GF-D8 (cell line): Measurements from ENCODE around the gene TESK2.
A peak's percentile ranks its signal among the peaks of the same experiment; 100 is the strongest.
"Not testable (repeated sequence)": the region's sequence is repeated elsewhere in the genome, so short reads cannot be mapped to it uniquely, and the experiment has no call there.

ENCODE experiments used
- DNase-seq: peaks from one replicate; lab custom pipeline; 2025; lab: John Stamatoyannopoulos, UW

TESK2 gene

DNA sequence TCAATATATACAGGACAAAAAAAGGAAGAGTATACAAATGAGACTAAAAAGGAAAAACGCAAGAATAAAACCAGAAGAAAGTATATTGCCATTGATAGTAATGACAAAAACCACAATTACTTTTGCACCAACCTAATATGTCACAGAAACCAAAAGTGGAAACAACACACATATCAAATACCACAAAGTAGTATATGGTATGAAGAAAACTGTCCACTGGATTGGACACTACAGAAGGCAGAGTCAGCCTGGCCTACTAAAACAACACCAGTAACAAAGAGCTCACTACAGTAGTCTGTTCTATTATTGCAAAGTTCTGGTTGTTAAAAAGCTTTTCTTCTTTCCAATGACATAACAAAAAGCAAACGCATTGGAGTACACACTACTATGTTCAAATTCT is 17.7 kb downstream of the TESK2 start:
- DNase-seq: no peak

DNA sequence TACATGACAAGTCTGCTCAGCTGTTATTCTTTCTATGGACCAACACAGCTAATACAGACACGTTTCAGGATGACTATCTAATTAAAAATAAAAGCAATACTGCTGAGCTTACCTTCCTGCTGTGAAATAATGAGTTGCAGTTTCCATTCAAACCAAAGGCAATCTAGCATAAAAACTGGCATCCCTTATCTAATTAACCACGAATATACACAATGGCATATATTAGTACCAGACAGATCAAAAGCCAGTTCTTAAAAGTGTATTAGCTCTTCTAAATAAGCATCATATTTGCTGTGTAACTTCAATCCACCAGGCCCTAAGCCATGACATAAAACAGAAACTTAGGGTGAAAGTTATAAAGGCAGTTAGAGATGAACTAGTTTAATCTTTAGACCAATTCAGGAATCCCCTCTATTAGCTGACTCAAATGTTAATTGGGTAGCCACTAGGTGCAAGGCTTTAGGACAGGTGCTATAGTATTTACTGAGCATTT is 20.6 kb downstream of the TESK2 start:
- no peak for DNase-seq

DNA sequence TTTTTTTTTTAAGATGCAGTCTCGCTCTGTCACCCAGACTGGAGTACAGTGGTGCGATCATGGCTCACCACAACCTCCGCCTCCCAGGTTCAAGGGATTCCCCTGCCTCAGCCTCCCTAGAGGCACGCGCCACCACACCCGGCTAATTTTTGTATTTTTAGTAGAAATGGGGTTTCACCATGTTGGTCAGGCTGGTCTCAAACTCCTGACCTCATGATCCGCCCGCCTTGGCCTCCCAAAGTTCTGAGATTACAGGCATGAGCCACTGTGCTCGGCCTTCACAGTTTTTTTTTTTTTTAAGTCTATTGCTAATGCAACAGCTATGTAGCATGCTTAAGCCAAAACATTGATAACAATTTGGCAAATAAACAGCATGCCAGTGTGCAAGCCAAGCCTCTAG is 23.6 kb downstream of the TESK2 start:
- not testable (repeated sequence) for DNase-seq

DNA sequence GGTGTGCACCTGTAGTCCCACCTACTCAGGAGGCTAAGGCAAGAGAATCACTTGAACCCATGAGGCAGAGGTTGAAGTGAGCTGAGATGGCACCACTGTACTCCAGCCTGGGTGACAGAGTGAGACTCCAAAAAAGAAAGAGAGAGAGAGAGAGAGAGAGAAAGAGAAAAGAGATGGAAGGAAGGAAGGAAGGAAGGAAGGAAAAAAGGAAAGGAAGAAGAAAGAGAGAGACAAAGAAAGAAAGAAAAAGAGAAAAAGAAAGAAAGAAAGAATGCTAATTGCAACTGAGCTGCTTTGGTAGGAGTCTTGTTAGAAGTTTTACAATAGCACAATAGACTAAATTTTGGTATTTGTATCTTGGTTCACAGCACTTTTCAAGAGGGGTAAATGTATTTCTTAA is 25.7 kb downstream of the TESK2 start:
- DNase-seq: no peak

DNA sequence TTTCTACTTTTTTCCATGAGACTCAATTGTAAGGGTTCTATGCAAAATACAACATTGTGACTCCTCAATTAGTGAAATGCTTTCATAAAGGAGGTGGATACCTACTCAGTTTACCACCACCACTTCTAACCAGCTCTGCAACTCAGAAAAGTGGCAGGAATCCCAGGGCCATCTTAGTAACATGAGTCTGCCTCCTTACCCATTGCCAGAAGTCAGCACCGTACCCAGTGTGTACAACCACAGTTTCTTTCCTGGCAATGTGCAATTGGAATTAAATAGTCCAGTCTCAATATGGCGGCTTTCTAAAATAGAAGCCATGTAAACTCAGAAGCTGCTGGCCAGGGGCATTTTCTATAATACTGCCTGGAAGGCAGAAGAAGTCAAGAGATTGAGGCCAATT is 32.1 kb downstream of the TESK2 start:
- DNase-seq: no peak

DNA sequence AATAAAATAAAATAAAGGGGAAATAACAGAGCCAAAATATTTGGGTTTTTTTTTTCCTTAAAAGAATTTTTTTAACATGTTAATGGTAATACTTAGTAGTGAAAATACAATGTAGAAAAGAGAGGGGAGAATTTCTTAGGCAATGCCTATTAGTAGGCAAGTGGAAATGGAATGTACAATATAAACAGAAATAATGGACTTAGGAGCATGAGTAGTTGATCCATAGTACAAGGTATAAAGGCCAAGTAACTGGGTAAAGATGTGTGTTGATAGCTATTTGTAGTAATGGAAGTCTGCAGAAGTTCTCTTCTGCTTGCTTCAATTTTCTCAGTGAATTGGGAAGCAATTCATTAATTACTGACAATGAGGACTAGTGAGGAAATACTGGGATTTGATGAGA is 34.4 kb downstream of the TESK2 start:
- no peak for DNase-seq

DNA sequence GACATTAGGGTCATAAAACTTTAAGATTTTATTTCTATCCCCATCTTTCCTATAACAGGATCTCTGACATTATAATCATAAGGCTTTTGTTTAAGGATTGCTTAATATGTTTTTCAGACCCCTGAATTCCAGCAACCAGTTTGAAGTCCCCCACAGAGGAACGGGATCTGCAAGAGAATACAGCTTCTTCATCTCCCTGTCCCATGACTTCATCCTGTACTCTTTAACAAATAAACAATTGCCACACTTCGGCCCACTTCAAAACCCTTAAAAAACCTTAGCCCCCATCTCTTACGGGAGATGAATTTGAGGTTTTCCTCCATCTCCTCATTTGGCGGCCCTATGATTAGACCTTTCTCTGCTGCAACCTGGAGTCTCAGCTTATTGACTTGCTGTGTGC is 35.8 kb downstream of the TESK2 start:
- DNase-seq: no peak

DNA sequence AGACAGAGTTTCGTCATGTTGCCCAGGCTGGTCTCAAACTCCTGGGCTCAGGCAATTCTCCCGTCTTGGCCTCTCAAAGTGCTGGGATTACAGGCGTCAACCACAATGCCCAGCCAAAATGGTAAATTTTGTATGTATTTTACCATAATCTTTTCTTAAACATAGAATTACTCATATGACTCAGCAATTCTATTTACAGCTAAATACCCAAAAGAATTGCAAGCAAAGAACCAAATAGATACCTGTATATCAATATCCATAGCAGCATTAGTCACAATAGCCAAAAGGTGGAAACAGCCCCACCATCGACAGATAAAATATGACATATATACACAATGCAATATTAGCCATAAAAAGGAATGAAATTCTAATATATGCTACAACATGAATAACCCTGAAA is 36.5 kb downstream of the TESK2 start:
- no peak for DNase-seq

DNA sequence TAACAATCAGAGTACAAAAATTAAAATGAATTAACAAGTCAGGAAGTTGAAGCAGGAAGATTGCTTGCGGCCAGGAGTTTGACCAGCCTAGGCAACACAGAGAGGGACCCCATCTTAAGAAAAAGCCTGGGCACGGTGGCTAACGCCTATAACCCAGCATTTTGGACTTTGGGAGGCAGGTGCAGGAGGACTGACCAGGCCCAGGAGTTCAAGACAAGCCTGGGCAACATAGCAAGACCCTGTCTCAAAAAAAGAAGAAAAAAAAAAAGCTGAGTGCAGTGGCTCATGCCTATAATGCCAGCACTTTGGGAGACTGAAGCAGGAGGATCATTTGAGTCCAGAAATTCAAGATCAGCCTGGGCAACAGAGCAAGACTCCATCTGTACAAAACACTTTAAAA is 38.5 kb downstream of the TESK2 start:
- DNase-seq: no peak

DNA sequence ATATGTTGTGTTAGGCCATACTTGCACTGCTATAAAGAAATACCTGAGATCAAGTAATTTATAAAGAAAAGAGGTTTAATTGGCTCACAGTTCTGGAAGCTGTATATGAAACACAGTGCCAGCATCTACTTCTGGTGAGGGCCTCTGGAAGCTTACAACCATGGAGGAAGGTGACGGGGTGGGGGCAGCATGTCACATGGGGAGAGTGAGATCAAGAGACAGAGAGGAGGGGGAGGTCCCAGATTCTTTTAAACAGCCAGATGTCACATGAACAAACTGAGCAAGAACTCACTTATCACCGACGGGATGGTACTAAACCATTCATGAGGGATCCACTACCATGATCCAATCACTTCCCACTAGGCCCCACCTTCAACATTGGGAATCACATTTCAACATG is 42.6 kb downstream of the TESK2 start:
- no peak for DNase-seq

DNA sequence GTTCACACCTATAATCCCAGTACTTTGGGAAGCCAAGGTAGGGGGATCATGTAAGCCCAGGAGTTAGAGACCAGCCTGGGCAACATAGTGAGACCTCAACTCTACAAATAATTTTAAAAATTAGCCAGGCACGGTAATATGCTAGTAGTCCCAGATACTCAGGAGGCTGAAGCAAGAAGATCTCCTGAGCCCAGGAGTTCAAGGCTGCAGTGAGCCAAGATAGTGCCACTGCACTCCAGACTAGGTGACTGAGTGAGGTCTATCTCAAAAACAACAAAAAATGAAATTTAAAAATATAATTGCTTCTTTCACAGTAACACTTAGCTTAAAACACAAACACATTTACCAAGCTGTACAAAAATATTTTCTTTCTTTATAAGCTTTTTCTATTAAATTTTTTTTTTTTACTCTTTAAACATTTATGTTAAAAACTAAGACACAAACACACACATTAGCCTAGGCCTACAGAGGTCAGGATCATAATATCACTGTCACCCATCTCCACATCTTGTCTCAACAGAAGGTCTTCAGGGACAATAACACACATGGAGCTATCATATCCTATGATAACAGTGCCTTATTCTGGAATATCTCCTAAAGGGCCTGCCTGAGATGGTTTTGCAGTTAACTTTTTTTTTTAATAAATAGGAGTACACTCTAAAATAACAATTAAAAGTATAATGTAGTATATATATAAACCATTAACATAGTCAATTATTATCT is 43.9 kb downstream of the TESK2 start:
- DNase-seq: no peak

DNA sequence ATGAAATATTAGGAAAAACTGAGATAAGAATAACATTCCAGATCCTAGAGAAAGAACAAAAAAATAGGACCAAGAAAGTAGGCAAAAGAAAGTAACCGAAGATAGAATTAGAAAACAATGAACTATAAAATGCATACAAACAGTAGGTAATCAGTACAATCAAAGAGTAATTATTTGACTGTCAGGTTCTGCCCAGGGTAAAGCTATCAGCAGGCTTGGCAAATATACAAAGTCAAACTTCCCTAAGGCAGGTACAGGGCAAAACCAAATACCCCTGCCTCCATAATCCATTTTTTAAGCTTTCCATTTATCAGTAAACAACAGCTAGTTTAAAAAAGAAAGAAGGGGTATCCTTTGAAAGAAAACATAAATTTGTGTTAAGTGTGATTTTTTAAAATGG is 44.4 kb downstream of the TESK2 start:
- DNase-seq: no peak

DNA sequence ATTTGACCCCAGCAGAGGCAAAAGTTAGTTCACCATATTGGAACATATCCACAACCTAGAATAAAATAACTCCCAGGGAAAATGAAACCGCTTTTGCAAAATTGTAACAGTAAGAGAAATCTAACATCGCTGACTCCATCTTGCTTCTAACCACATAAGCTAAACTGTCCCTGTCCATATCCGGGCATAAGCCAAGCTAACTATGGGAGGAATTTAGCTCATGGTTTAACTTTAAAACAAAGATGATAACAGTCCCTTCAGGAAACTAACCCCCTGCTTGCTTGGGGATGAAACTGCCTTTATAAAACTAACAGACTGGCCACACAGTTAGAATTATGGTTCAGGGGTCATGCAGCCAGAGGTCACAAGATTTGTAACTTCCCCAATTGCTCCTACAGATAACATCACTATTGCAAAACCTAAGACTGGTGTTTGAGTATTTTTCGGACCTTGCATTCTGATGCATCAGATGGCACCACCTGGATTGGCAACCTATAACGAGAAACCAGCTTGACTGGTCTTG is 46.3 kb downstream of the TESK2 start:
- DNase-seq: peak; percentile 39

DNA sequence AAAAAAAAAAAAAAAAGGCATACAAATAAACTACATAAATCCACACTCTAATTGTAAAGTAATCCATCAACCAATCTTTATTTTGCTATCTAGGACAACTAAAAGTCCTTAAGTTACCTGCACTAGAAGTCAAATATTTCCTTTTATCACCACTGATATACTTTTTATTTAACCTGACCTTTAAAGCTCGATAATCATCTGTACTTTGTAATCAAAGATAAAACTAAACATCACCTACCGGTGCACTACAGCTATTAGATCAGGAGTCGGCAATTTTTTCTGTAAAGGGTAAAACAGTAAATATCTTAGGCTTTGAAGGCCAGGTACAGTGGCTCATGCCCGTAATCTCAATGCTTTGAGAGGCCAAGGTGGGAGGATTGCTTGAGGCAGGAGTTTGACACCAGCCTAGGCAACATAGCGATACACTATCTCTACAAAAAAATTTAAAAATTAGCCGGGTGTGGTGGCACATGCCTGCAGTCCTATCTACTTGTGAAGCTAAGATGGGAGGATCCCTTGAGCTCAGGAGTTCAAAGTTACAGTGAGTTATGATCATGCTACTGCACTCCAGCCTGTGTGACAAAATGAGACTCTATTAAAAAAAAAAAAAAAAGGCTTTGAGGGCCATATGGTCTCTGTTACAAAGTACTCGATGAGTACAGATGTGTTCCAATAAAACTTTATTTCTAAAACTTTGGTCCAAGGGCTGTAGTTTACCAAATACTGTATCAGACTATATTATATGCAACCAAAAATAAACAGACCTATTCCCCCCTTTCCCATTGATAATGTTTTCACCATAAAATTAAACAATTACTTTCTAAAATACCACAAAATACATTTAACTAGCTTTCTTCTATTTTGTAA is 47.1 kb downstream of the TESK2 start:
- no peak for DNase-seq

DNA sequence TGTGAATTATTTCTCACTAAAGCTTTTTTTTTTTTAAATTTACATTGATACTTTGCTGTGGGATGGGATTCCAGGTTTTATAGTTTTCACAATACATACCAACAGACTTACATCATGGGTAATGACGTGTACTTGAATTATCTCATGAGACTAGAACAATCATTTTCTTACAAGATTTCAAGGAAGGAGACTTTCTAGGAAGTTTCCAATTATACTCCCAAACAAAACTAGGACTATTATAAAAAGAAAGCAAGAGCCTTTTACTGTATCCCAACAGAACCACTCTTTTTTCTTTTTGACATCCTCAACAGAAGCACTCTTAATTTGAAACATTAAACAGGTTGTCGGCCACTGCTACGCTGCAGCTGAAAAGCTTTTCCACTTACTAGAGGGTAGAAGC is 48.7 kb downstream of the TESK2 start:
- no peak for DNase-seq

DNA sequence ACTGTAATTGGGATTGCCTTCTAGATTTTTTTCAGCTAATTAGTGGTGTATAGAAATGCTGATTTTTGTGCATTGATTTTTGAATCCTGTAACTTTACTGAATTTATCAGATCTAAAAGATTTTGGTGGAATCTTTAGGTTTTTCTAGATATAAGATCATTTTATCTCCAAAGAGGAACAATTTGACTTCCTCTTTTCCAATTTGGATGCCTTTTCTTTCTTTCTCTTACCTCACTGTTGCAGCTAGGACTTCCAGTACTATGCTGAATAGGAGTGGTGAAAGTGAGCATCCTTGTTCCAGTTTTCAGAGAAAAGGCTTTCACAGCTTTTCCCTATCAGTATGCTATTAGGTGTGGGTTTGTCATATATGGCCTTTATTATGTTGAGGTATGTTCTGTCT is 53.6 kb downstream of the TESK2 start:
- DNase-seq: no peak

DNA sequence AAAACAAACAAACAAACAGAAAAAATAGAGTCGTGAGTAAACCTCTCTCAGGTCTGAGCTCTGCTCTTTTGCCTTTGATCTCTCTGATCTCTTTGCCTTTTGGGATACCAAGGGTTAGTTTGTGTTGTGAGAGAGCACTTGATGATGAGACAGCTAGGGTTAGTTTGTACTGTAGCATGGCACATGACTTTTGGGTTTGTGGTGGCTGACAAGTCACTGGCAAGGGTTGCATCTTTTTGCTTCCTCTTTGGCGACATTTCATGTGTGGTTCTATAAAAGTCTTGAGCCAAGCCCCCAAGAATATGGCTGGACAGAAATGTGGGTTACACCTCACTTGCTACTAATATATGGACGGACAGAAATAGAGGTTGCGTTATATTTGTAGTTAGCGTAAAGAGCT is 60.5 kb downstream of the TESK2 start:
- no peak for DNase-seq

DNA sequence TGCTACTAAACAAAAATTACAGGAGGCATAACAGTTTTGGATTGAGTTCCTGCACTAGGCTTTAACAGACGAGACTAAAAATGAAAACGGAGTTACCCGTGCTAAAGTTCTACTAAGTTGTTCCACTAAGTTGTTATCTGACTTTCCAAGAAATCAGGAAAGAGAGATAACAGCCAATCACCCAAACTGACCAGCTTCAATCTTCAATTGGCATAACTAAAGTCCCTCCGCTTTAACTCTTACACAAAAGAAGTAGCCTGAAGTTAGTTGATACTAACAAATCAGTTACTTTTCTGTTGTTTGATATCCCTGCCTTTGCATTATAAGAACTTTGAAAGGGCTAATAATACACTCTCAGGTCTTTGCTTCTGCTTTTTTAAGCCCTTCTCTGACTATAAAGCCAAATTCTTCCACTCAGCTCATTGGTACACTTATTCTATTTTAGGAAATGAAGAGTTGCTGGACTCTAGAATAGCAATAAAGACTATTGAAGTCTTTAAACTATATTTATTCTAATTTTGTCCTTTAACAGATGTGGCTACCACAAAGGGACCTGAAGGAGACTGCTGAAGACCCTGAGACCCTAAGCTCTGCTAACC is 61.3 kb downstream of the TESK2 start:
- DNase-seq: no peak

DNA sequence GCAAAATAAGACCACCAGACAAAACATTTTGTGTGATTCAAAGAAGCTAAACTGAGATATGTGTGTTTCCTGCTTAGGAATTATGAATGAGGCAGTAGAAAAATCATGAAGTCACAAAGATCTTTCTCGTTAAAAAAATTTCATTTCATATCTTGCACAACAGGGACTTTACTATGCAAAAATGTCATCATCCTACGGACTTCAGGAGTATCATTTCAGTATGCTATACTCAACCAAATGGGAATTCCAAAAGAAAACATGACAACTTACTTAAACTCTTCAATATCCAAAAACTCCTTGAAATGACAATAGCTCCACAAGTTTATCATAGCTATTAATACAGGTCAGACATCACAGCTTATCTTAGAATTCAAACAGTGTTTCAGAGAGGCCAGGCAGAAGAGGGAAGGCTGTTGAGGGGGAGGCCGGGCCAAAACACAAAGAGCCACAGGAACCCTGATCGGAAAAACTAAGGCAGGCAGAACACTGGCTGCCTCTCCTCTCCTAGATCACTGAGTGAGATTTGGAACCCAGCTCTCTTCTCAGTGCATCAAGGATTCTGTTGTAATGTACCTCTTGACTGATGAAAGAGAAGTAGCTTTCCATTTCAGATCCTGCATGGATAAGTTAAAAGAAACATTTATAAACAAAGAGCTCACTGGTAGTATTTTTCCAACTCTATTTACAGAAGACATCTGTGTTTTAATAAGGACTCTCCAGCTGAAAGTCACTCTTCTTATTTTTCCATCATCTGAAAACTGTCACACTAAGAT is 66.9 kb downstream of the TESK2 start:
- DNase-seq: no peak

DNA sequence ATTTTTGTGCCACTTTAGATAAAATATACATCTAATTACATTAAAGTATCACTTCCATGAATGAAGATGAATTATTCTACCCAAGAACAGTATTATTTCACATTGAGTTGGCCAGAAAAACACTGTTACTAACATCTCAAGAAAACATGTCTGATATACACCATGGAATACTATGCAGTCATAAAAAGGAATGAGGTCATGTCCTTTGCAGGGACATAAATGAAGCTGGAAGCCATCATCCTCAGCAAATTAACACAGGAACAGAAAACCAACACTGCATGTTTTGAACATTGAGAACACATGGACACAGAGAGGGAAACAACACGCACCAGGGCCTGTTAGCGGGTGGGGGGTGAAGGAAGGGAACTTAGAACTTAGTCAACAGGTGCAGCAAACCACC is 69.0 kb downstream of the TESK2 start:
- DNase-seq: no peak

DNA sequence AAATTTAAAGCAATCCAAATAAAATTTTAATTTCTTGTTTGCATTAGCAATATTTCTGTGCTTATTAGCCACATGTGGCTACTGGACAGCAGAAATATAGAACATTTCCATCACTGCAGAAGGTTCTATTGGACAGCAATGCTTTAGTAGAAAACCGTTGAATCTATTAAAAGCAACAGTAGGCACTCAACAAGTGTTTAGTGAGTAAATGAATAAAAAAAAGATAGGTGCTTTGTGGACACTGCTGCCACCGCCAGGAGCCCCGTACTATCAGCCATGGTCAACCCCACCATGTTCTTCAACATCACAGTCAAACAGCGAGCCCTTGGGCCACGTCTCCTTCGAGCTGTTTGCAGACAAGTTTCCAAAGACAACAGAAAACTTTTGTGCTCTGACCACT is 76.2 kb downstream of the TESK2 start:
- no peak for DNase-seq

DNA sequence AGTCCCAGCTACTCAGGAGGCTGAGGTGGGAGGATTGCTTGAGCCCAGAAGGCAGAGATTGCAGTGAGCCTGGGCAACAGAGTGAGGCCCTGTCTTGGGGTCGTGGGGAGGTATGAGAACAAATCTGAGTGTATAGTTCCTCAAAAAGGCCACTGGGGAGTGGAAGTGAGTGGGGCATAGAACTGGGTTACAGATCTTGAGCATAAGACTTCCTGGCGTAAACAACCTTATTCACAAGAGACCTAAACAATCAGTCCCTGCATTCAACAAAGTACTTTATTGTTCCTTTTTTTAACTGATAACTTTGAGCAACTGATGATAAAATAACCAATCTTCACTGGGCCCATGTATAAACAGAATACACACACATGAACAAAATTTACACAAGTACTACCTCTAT is 78.1 kb downstream of the TESK2 start:
- no peak for DNase-seq
